Caco-2 (cell line): ENCODE measurements around the gene ABCA7. TPM values are rescaled to one million over a fixed set of nuclear protein-coding genes. Genes with fewer than 3 reads are reported as not detected.
A peak's percentile ranks its signal among the peaks of the same experiment; 100 is the strongest.

ENCODE experiments used
- BruUV-seq: library from RNA; stranded (reverse); fragments of 400-500 nt; replicated peaks from 2 replicates; lab custom pipeline; 2021; lab: Mats Ljungman, UMichigan
- CTCF ChIA-PET: fragments of 300-600 bp; sonication (Branson Sonifier 250); formaldehyde crosslinking; loops from one replicate; lab custom pipeline; 2022; ENCODE audit warnings: antibody characterized with exemption; lab: Charles Lee
- POLR2A ChIA-PET: fragments of 300-600 bp; sonication (Branson Sonifier 250); formaldehyde crosslinking; loops from one replicate; lab custom pipeline; 2022; ENCODE audit warnings: antibody characterized with exemption; lab: Charles Lee
- DNase-seq, 2 experiments: peaks; one replicate each; pipeline versions ENCODE4 v3.0.0 to v3.0.0-alpha.2; 2020 to 2022
- H3K27me3 ChIP-seq: replicated peaks from 2 replicates; pipeline ENCODE4 v1.6.0; 2011; ENCODE audit warnings: low read length; ENCODE audit not compliant: control insufficient read depth, insufficient read depth
- H3K36me3 ChIP-seq: 2 replicates; pipeline ENCODE4 v1.5.1; 2011; ENCODE audit warnings: low read length; ENCODE audit not compliant: control insufficient read depth, insufficient read depth
- H3K4me1 ChIP-seq: fragments of 250-450 bp; sonication (Bioruptor Pico); 2 replicates; pipeline ENCODE4 v1.5.1; 2020; ENCODE audit warnings: mild to moderate bottlenecking
- H3K4me3 ChIP-seq: 2 replicates; pipeline ENCODE4 v1.5.1; 2011; ENCODE audit warnings: low read depth, mild to moderate bottlenecking, control low read depth, low read length
- H3K9me3 ChIP-seq: fragments of 250-450 bp; sonication (Bioruptor Pico); 2 replicates; pipeline ENCODE4 v1.5.1; 2020; ENCODE audit warnings: mild to moderate bottlenecking, moderate library complexity
- H3K27ac Mint-ChIP-seq: one replicate; pipeline ENCODE4 v1.8.0; 2022; ENCODE audit warnings: mixed read lengths; ENCODE audit not compliant: unreplicated experiment
- H3K27me3 Mint-ChIP-seq: one replicate; pipeline ENCODE4 v1.8.0; 2022; ENCODE audit warnings: mixed read lengths; ENCODE audit not compliant: insufficient read depth, unreplicated experiment
- H3K36me3 Mint-ChIP-seq: one replicate; pipeline ENCODE4 v1.8.0; 2022; ENCODE audit warnings: mild to moderate bottlenecking, mixed read lengths; ENCODE audit not compliant: insufficient read depth, unreplicated experiment
- H3K4me1 Mint-ChIP-seq: one replicate; pipeline ENCODE4 v1.8.0; 2022; ENCODE audit warnings: low read depth, mixed read lengths; ENCODE audit not compliant: unreplicated experiment
- H3K4me3 Mint-ChIP-seq: one replicate; pipeline ENCODE4 v1.8.0; 2022; ENCODE audit warnings: mild to moderate bottlenecking, moderate library complexity, mixed read lengths; ENCODE audit not compliant: unreplicated experiment
- H3K9me3 Mint-ChIP-seq: one replicate; pipeline ENCODE4 v1.8.0; 2022; ENCODE audit warnings: mixed read lengths; ENCODE audit not compliant: unreplicated experiment
- CTCF ChIP-seq, 2 experiments: fragments of 200-600 bp in 1 of 2; IDR thresholded peaks; 1 replicate in 1 of 2; 2 replicates in 1 of 2; pipeline versions ENCODE4 v1.5.1 to v1.8.0; 2011 to 2022; ENCODE audit warnings: antibody characterized with exemption in 1 of 2, control low read depth in 1 of 2, inconsistent platforms in 1 of 2, low read depth in 1 of 2, low read length in 1 of 2, mild to moderate bottlenecking in 1 of 2, moderate library complexity in 1 of 2; ENCODE audit not compliant: insufficient read depth in 1 of 2, severe bottlenecking in 1 of 2, unreplicated experiment in 1 of 2
- intact Hi-C: fragments of 100-400 bp; cut with micrococcal nuclease; formaldehyde crosslinking; loops from one replicate; pipeline ENCODE4 v1.10.0; 2022; ENCODE audit not compliant: unreplicated experiment
- total RNA-seq: library from RNA; stranded (reverse); gene quantifications from 2 replicates; pipeline ENCODE4 v1.2.3, GENCODE V29; 2022

The ABCA7 gene
- total RNA-seq, 1 experiment from 2014 or later = 45.9 TPM

DNA sequence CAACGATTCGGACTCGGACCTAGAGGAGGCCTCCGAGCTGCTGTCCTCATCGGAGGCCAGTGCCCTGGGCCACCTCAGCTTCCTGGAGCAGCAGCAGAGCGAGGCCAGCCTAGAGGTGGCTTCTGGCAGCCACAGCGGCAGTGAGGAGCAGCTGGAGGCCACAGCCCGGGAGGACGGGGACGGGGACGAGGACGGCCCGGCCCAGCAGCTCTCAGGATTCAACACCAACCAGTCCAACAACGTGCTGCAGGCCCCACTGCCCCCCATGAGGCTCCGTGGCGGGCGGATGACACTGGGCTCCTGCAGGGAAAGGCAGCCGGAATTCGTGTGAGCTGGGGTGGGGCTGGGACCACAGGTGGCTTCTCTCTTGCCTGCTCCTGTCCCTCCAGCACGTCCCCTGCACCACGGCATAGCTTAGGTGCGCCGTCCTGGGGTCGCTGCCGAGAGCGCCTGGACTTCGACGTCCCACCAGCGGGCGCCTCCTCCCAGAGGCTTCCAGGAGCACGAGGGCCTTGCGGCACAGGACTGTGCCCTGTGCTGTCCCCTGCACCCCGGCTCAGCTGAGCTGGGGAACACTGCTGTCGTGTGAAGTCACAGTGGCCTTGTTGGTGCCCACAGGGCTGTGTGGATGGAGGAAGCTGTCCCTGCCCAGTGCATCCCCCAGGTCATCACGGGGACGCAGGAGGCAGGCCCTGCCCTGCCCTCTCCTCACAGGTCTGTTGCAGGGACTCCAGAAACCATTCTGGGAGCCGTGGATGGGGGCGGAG lies 46.0 kb downstream of the ABCA7 start:
- no TSS peak for BruUV-seq
- ChIA-PET POLR2A (interaction anchor here (0.5 kb wide), 1 partner anchor 782 kb away, joined by 9 read pairs; no protein-coding TSS in a partner anchor), CTCF (interaction anchor here (0.7 kb wide), 1 partner anchor 45 kb away, joined by 3 read pairs; no protein-coding TSS in a partner anchor)
- no peaks in the 10 kb centered on the region for H3K9me3 Mint-ChIP-seq
- intact Hi-C loops = no loop called here
- Histone ChIP-seq H3K27me3 (no peaks in the 10 kb centered on the region), H3K4me3 (no peak overlapping the region), H3K9me3 (no peaks in the 10 kb centered on the region), H3K4me1 (no peaks in the 10 kb centered on the region), H3K36me3 (no peaks in the 10 kb centered on the region; the same call in 1 of the 2 replicates)
- no peaks in the 10 kb centered on the region for H3K27me3 Mint-ChIP-seq
- no peaks in the 10 kb centered on the region for H3K4me1 Mint-ChIP-seq
- no peak for TF ChIP-seq CTCF (IDR thresholded peaks at IDR 0.05; ENCODE audit: insufficient read depth in 1 of 2, low read depth in 1 of 2, low read length in 1 of 2, severe bottlenecking in 1 of 2, unreplicated experiment in 1 of 2)
- DNase-seq = no peak
- H3K27ac Mint-ChIP-seq = peak overlapping the region; percentile 29
- H3K36me3 Mint-ChIP-seq = peaks cover 83% of the 10 kb centered on the region
- no peak overlapping the region for H3K4me3 Mint-ChIP-seq

DNA sequence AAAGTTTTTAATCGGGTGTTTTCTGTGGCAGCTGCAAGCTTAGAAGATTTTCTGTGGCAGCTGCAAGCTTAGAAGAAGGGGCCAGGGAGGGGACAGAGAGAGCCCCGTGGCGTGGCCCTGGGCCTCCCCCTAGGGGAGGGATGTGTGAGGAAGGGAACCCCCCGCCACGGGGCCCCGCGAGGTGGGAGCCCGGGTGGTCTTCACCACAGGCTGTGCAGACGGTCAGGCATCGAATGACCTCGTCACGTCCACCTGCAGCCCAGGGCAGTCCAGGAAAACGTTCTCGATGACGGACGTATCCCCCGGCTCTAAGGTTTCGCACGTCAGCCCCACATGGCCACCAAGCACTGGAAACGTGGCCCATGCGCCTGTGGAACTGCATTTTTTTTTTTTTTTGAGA lies 46.7 kb downstream of the ABCA7 start:
- H3K36me3 ChIP-seq = no peaks in the 10 kb centered on the region; the same call in 1 of the 2 replicates
- Mint-ChIP-seq H3K36me3 (peaks cover 77% of the 10 kb centered on the region), H3K27me3 (no peaks in the 10 kb centered on the region), H3K9me3 (no peaks in the 10 kb centered on the region), H3K4me1 (no peaks in the 10 kb centered on the region), H3K27ac (no peak overlapping the region), H3K4me3 (no peak overlapping the region)
- ChIA-PET CTCF (interaction anchor here (0.7 kb wide), 1 partner anchor 46 kb away, joined by 3 read pairs; no protein-coding TSS in a partner anchor), POLR2A (no interaction called here)
- intact Hi-C loops = no loop called here
- H3K4me1 ChIP-seq = no peaks in the 10 kb centered on the region
- H3K9me3 ChIP-seq = no peaks in the 10 kb centered on the region
- no TSS peak for BruUV-seq
- no peak for TF ChIP-seq CTCF (IDR thresholded peaks at IDR 0.05; ENCODE audit: insufficient read depth in 1 of 2, low read depth in 1 of 2, low read length in 1 of 2, severe bottlenecking in 1 of 2, unreplicated experiment in 1 of 2)
- H3K27me3 ChIP-seq = no peaks in the 10 kb centered on the region
- H3K4me3 ChIP-seq = no peak overlapping the region
- no peak for DNase-seq

DNA sequence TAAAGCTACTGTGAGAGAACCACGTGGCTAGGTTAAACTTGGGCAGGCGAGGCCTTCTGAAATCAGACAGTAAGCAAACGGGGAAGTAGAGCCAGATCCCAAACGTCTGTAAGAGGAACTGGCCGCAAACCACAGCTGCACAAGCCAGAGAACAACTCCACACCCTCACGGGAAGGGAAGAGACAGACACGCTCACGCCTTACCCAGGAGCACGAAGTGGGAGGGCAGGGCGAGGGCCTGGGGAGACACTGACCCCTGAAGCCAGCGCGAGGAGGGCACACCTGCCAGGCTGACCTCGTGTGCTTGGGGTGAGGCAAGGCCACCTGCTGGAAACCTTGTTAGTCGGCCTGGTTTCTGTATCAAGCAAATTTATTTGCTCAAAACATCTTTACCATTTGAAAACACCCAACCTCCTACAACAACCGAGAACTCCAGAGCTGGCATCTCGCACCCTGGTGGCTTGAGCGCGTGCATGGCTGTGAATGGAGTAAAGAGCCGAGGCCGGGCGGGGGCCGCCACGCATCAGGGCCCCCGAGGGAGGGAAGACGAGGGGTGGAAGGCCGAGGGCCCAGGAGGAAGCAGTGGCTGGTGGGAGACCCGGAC lies 48.0 kb downstream of the ABCA7 start:
- Mint-ChIP-seq H3K9me3 (no peaks in the 10 kb centered on the region), H3K36me3 (peaks cover 74% of the 10 kb centered on the region), H3K27me3 (no peaks in the 10 kb centered on the region), H3K27ac (peak overlapping the region; percentile 60), H3K4me1 (no peaks in the 10 kb centered on the region), H3K4me3 (no peak overlapping the region)
- ChIA-PET POLR2A (no interaction called here), CTCF (no interaction called here)
- Histone ChIP-seq H3K9me3 (no peaks in the 10 kb centered on the region), H3K36me3 (no peaks in the 10 kb centered on the region; the same call in 1 of the 2 replicates), H3K4me3 (no peak overlapping the region), H3K27me3 (no peaks in the 10 kb centered on the region), H3K4me1 (no peaks in the 10 kb centered on the region)
- no peak for TF ChIP-seq CTCF (IDR thresholded peaks at IDR 0.05; ENCODE audit: insufficient read depth in 1 of 2, low read depth in 1 of 2, low read length in 1 of 2, severe bottlenecking in 1 of 2, unreplicated experiment in 1 of 2)
- intact Hi-C loops = no loop called here
- TSS peak; percentile 5 for BruUV-seq
- no peak for DNase-seq
